CD4-positive, alpha-beta T cell treated with Interleukin-15 for 4 hours (primary cell): Measurements from ENCODE around the gene CRYGC.
"Not testable (repeated sequence)": the region's sequence is repeated elsewhere in the genome, so short reads cannot be mapped to it uniquely, and the experiment has no call there.

ENCODE experiments used
- DNase-seq: peaks from one replicate; pipeline ENCODE4 v3.0.0-alpha.2; 2020; ENCODE audit warnings: low spot score

CRYGC gene

GRCh38 chr2:208136716-208137094 lies 7.1 kb upstream of the CRYGC start:
- no peak for DNase-seq

- DNase-seq: no peak
Observed at GRCh38 chr2:208135794-208136715, 6.4 kb upstream of the CRYGC start.

- DNase-seq: no peak
Observed at GRCh38 chr2:208134928-208135586, 5.4 kb upstream of the CRYGC start.

GRCh38 chr2:208130712-208131110 lies 1.1 kb upstream of the CRYGC start:
- no peak for DNase-seq

- DNase-seq: no peak
Observed at GRCh38 chr2:208128136-208128535, 1.5 kb downstream of the CRYGC start.

- DNase-seq: no peak
Observed at GRCh38 chr2:208127090-208127489, 2.5 kb downstream of the CRYGC start.

GRCh38 chr2:208125251-208125650 lies 4.4 kb downstream of the CRYGC start:
- no peak for DNase-seq

GRCh38 chr2:208124013-208124715 lies 5.5 kb downstream of the CRYGC start, which contains the start of gene CRYGD:
CRYGD (minus strand) TSS chr2:208124524; CDS start chr2:208124473, 51 bp downstream.
- not testable (repeated sequence) for DNase-seq

- DNase-seq: no peak
Observed at GRCh38 chr2:208122248-208122647, 7.4 kb downstream of the CRYGC start.

GRCh38 chr2:208118918-208119317 lies 10.7 kb downstream of the CRYGC start:
- DNase-seq: no peak

- DNase-seq: not testable (repeated sequence)
Observed at GRCh38 chr2:208117390-208117789, 12.2 kb downstream of the CRYGC start.

- no peak for DNase-seq
Observed at GRCh38 chr2:208112969-208113368, 16.7 kb downstream of the CRYGC start.

GRCh38 chr2:208112273-208112745 lies 17.3 kb downstream of the CRYGC start:
- DNase-seq: not testable (repeated sequence)

GRCh38 chr2:208103616-208104015 lies 26.0 kb downstream of the CRYGC start:
- no peak for DNase-seq

GRCh38 chr2:208101716-208102631 lies 27.7 kb downstream of the CRYGC start:
- DNase-seq: no peak

GRCh38 chr2:208099682-208100470 lies 29.8 kb downstream of the CRYGC start:
- DNase-seq: no peak

- DNase-seq: not testable (repeated sequence)
Observed at GRCh38 chr2:208098701-208099100, 30.9 kb downstream of the CRYGC start.

GRCh38 chr2:208098267-208098666 lies 31.4 kb downstream of the CRYGC start:
- DNase-seq: no peak

GRCh38 chr2:208097801-208098200 lies 31.8 kb downstream of the CRYGC start:
- DNase-seq: no peak

- DNase-seq: no peak
Observed at GRCh38 chr2:208097313-208097712, 32.3 kb downstream of the CRYGC start.
